Parathyroid adenoma (tissue), 2 donors: Measurements from ENCODE around the gene MACROH2A1.

Source experiments
- H2AFZ ChIP-seq: fragments of 300-600 bp; sonication (generic); one replicate; pipeline ENCODE4 v1.7.0; 2017; ENCODE audit warnings: antibody characterized with exemption, mild to moderate bottlenecking
- H3K27ac ChIP-seq: fragments of 300-600 bp; sonication (generic); one replicate; pipeline ENCODE4 v1.7.0; 2017
- H3K27me3 ChIP-seq: fragments of 300-600 bp; sonication (generic); one replicate; pipeline ENCODE4 v1.7.0; 2017; ENCODE audit warnings: low read length; ENCODE audit not compliant: control insufficient read depth, insufficient read depth
- H3K36me3 ChIP-seq: fragments of 300-600 bp; sonication (generic); one replicate; pipeline ENCODE4 v1.7.0; 2017; ENCODE audit warnings: low read length; ENCODE audit not compliant: control insufficient read depth, insufficient read depth
- H3K4me1 ChIP-seq: fragments of 300-600 bp; sonication (generic); one replicate; pipeline ENCODE4 v1.7.0; 2017; ENCODE audit warnings: control low read depth
- H3K4me2 ChIP-seq: fragments of 300-600 bp; sonication (generic); one replicate; pipeline ENCODE4 v1.7.0; 2017; ENCODE audit warnings: low read length
- H3K4me3 ChIP-seq: fragments of 300-600 bp; sonication (generic); one replicate; pipeline ENCODE4 v1.7.0; 2017; ENCODE audit warnings: low read depth, low read length
- H3K79me2 ChIP-seq: fragments of 300-600 bp; sonication (generic); one replicate; pipeline ENCODE4 v1.7.0; 2017; ENCODE audit warnings: control low read depth
- H3K9ac ChIP-seq: fragments of 300-600 bp; sonication (generic); one replicate; pipeline ENCODE4 v1.7.0; 2017; ENCODE audit warnings: mild to moderate bottlenecking
- H3K9me3 ChIP-seq: fragments of 300-600 bp; sonication (generic); one replicate; pipeline ENCODE4 v1.7.0; 2017; ENCODE audit warnings: low read length; ENCODE audit not compliant: control insufficient read depth
- CTCF ChIP-seq: fragments of 300-600 bp; sonication (generic); IDR thresholded peaks from one replicate; pipeline ENCODE4 v1.7.0; 2017; ENCODE audit warnings: antibody characterized with exemption, mild to moderate bottlenecking
- donor health status: primary hyperparathyroidism.

Gene MACROH2A1

GRCh38 chr5:135355169-135355568, 43.9 kb downstream of the MACROH2A1 start:
- H3K4me2 ChIP-seq, result no peak overlapping the region
- H3K4me1 ChIP-seq, result peaks cover 4% of the 10 kb centered on the region
- H3K27ac ChIP-seq, result no peak overlapping the region
- H3K4me3 ChIP-seq, result no peak overlapping the region
- no peaks in the 10 kb centered on the region for H3K36me3 ChIP-seq
- TF ChIP-seq CTCF, result no peak
- no peaks in the 10 kb centered on the region for H3K27me3 ChIP-seq
- H3K9ac ChIP-seq, result no peak overlapping the region
- peaks cover 3% of the 10 kb centered on the region for H3K79me2 ChIP-seq
- H2AFZ ChIP-seq, result no peak overlapping the region
- H3K9me3 ChIP-seq, result no peaks in the 10 kb centered on the region

- no peak for TF ChIP-seq CTCF
- no peak overlapping the region for H2AFZ ChIP-seq
- H3K79me2 ChIP-seq, result peaks cover 3% of the 10 kb centered on the region
- H3K4me2 ChIP-seq, result no peak overlapping the region
- H3K36me3 ChIP-seq, result no peaks in the 10 kb centered on the region
- no peaks in the 10 kb centered on the region for H3K27me3 ChIP-seq
- H3K4me3 ChIP-seq, result no peak overlapping the region
- H3K4me1 ChIP-seq, result peaks cover 4% of the 10 kb centered on the region
- no peak overlapping the region for H3K9ac ChIP-seq
- no peaks in the 10 kb centered on the region for H3K9me3 ChIP-seq
- H3K27ac ChIP-seq, result no peak overlapping the region
These were observed 44.9 kb downstream of the MACROH2A1 start for GRCh38 chr5:135353952-135354721.

- H3K36me3 ChIP-seq, result no peaks in the 10 kb centered on the region
- H3K9ac ChIP-seq, result no peak overlapping the region
- no peaks in the 10 kb centered on the region for H3K27me3 ChIP-seq
- H3K4me2 ChIP-seq, result no peak overlapping the region
- peaks cover 3% of the 10 kb centered on the region for H3K79me2 ChIP-seq
- no peak overlapping the region for H3K4me3 ChIP-seq
- H3K4me1 ChIP-seq, result no peaks in the 10 kb centered on the region
- no peak overlapping the region for H2AFZ ChIP-seq
- H3K27ac ChIP-seq, result no peak overlapping the region
- H3K9me3 ChIP-seq, result no peaks in the 10 kb centered on the region
- TF ChIP-seq CTCF, result no peak
These were observed 48.5 kb downstream of the MACROH2A1 start for GRCh38 chr5:135350536-135350935.

DNA sequence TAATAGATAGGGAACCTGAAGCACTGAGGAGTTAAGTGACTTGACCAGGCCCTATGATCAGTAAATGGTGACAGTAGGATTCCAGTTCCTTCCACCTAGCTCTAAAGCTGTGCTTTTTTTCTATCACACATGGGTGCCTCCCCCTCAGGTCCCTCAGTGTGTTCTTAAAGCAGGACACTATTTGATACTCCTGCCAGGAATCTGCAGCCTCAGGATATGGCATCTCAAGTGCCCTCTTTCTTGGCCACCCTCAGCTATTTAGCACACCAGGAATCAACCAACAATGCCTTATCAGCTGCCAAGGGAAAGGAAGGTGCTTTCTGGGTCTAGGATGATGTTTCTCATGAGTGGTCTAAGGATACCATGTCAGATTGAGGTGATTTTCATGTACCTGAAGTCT, 49.1 kb downstream of the MACROH2A1 start:
- Histone ChIP-seq H3K9ac (no peak overlapping the region), H3K36me3 (no peaks in the 10 kb centered on the region), H3K4me1 (no peaks in the 10 kb centered on the region), H3K79me2 (no peaks in the 10 kb centered on the region), H2AFZ (no peak overlapping the region), H3K27ac (no peak overlapping the region), H3K27me3 (no peaks in the 10 kb centered on the region), H3K4me3 (no peak overlapping the region), H3K4me2 (no peak overlapping the region), H3K9me3 (no peaks in the 10 kb centered on the region)
- TF ChIP-seq CTCF, result no peak

DNA sequence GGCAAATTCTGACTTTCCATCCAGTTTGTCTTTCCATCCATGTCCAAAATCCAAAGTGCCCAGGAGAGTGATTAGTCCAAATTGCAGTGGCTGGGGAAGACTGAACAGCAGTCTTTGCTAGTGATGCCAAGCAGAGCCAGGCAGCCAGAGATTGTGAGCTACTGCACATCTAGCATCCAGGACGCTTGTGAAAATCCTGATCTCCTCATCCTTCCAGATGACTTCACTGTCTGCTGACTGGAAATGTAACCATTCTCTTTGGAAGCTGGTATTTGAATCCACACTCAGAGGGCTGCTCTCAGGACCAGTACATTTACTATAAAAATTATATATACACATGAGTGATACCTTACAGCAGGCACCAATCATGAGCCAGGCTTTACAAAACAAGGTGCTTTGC, 49.6 kb downstream of the MACROH2A1 start:
- Histone ChIP-seq H3K9ac (no peak overlapping the region), H3K9me3 (no peaks in the 10 kb centered on the region), H3K27ac (no peak overlapping the region)

More for the DNA sequence above, 49.6 kb downstream of the MACROH2A1 start:
- Histone ChIP-seq H3K4me2 (no peak overlapping the region), H3K27me3 (no peaks in the 10 kb centered on the region), H2AFZ (no peak overlapping the region), H3K79me2 (no peaks in the 10 kb centered on the region), H3K4me1 (no peaks in the 10 kb centered on the region), H3K36me3 (no peaks in the 10 kb centered on the region), H3K4me3 (no peak overlapping the region)
- TF ChIP-seq CTCF, result no peak
